Stimulated activated CD8-positive, alpha-beta memory T cell treated with anti-CD3 and anti-CD28 coated beads, Interleukin-2, amount 100 ng/mL, for 1 hour (primary cell): ENCODE measurements around the gene OR5F1.

Experiments used
- DNase-seq, 2 donors: peaks; one replicate each; pipeline ENCODE4 v3.0.0-alpha.2; 2020; ENCODE audit warnings: low read depth in 2 of 2

OR5F1 gene

DNA sequence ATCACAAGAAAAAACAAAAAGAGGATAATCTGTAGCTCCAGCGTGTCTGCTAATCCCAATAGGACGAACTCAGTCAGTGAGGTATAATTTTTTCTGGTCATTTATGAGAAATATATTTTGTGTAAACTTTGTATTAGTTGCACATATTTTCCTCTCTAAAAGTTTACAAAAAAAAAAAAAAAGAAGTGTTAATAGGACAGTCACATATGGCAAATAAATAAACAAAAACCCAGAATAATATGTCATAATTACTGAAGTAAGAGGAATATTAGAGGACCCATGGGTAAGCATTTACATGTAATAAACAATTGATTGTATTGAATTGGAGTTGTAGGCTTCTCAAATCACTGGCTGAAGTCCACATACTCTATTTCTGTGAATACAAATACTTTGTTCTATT is at the start of gene OR5F1:
TSS of gene OR5F1 (minus strand) at position 101 of the 400 bp plus-strand sequence. CDS start at position 101, 0 bp downstream.
- DNase-seq = no peak

DNA sequence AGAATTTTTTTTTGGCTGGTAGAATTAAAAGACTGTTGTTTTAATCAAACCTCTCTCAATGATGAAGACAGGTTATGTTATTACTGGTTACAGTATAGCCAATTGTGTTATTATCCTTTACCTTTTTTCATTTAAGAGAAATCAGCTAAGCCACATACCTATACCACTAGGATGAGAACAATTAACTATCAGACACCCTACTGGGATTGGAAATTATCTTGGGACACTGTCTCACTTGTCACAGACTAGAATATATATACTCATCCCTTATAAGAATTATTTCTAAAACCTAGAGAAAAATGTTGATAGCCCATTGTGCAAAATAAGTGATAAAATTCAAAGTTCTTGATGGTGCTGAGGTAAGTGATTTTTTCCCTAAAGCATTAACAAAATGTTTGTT is 32.9 kb upstream of the OR5F1 start, which contains the start of gene OR5AS1:
TSS of gene OR5AS1 (plus strand) at position 301 of the 400 bp plus-strand sequence. CDS start 2,765 bp downstream, outside the sequence.
- DNase-seq = no peak

DNA sequence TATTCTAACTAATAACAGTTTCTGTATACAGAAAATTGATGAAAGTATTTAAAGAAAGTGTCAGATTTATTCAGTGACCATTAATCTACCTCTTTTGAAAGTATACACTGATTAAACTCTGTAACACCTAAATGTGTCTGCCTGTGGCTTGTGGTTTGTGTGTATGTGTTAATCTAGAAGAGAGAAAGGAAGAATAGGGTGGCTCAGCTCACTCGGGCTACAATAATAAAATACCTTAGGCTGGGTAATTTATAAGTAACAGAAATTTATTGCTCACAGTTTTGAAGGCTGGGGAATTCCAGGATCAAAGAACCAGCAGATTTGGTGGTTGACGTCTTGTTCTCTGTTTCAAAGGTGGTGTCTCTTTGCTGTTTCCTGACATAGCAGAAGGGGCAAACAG is 19.4 kb upstream of the OR5F1 start:
- DNase-seq = no peak

DNA sequence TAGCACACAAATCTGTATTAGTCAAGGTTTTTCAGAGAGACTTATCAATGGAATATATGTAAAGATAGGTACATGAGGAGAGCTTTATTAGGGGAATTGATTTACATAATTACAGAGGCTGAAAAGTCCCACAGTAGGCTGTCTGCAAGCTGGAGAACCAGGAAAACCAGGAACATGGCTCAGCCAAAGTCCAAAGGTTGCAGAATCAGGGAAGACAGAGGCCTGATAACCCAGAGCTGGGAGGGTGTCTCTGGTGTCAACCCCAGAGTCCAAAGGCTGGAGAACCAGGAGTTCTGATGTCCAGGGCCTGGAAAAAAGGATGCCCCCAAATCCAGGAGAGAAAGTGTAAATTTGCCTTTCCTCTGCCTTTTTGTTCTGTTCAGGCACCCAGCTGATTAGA is 16.3 kb upstream of the OR5F1 start:
- no peak for DNase-seq

DNA sequence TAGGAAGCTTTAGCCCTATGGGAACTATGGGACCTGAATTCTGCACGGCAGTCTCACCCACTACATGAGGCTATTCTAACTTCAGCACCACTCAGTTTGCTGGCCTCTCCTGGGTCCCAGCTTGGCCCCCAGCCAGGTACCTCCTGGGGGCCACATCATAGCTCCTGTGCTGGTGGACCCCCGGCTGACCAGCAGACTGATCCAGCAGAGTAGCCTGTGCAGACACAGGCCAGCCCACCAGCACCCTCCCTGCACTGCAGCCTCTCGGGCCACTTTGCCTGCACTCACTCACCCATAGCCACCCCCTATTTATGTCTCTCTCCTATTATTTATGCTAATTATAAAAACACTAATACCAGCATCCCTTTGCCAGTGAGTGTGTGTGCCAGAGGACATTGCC is 23.5 kb downstream of the OR5F1 start:
- DNase-seq = no peak

DNA sequence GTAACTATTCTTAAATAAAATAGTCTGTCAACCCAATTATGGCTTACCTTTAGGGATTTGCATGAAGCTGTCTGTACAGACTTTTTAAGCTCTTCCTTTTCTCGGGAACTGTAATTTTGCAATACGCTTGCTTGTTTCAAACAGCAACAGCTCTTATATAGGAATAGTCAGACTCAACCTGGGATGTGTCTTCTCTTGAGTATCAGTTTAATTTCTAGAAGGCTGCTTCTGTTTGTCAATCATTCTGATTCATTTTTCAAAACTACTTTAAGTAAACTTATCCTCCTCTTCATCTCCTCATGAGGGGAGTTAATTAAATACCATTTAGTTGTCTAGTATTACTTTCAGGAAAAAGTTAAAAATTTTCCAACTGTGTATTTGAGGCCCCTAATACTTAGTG is 24.6 kb downstream of the OR5F1 start, which contains the start of gene OR10AG1:
TSS of gene OR10AG1 (minus strand) at position 101 of the 400 bp plus-strand sequence. CDS start at position 63, 38 bp downstream.
- DNase-seq = no peak

DNA sequence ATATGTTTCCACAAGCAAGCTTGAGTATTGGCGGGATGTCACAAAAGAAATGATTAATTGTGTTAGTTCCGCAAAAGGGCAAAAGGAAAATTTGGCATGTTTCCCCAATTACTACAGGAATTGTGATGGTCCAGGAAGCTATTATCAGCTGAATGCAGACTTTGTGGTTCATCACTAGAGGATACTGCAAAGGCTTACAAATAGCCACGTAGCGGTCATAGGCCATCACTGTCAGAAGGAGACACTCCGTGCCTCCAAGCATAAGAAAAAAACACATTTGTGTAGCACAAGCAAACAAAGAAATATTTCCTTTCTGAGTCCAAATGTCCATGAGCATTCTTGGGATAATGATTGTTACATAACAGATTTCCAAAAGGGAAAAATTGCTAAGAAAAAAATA is 26.5 kb downstream of the OR5F1 start:
- DNase-seq = no peak

DNA sequence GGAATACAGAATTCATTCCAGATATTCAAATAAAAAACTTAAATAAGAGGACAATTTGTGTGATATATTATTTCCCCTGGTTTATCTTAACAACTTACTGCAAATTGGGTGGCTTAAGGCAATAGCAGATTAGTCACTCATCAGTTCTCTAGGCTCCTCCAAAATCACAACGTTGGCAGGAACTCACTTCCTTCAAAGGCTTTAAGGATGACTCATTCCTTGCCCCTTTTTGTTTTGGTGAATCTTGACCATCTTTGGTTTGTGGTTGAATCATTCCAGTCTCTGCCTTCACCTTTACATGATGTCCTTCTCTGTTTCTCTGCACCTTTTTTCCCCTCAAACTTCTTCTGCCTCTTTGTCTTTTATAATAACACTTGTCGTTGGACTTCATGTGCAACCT is 28.0 kb downstream of the OR5F1 start:
- DNase-seq = no peak

DNA sequence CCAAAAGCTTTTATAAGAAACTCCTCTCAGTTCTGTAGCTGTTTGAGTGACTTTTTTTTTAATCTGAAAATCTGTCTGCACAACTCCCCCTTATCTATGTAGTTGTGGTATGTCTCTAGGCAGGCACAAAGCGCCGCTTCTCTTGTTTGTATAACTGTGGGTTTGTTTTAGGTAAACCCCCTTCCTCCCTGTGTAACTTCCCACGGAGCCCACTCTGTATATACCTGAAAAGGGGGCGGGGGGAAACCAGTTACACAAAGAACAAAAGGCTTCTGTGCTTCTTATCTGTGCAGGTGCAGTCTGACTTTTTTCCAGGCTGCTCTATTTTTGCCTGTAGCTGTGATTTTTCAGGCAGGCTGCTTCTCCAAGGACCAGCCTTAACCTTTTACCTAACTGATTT is 37.9 kb downstream of the OR5F1 start:
- DNase-seq = no peak

DNA sequence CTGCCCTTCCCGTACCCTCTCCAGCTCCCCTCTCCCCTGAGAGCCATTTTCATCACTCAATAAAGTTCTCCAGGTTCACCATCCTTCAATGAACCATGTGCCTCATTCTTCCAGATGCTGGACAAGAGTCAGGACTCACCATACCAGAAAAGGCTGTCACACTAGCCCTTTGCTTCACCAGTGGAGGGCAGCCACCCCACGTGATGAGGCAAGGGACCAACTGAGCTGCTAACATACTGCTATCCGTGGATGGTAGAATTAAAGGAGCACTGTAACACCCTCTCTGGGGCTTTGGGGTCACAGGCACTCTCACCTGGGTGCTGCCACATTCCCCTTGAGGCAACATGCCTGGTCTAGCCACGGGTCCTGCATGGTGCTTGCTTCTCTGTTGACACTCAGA is 45.1 kb downstream of the OR5F1 start:
- DNase-seq = no peak
